Measurements from ENCODE around the gene GDI2. TPM values are rescaled to one million over a fixed set of nuclear protein-coding genes. Genes with fewer than 3 reads are reported as not detected.

The GDI2 gene
- total and polyA plus RNA-seq, 2 experiments from 2014 or later = 182 to 218 TPM

DNA sequence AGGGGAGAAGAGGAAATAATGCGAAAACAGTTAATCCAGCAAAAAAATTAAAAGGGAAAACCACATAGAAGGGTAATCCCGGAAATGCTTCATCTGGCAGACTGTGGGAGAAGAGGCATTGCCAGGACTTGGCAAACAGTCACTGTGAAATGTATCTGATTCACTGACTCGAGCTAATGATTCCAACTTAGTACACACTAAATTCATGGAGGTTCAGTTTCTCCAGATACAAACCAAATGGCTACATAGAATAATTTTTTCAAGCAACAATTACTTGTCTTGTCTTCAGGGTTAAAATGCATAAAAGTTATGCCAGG, 36.4 kb downstream of the GDI2 start:
- Histone ChIP-seq H3K27me3 (no peaks in the 10 kb centered on the region), H3K4me1 (ENCODE audit: low read depth) (peaks cover 20% of the 10 kb centered on the region), H3K9me3 (ENCODE audit: low read depth) (no peaks in the 10 kb centered on the region), H3K27ac (peak overlapping the region; percentile 93), H3K36me3 (peaks cover 4% of the 10 kb centered on the region), H3K4me3 (no peak overlapping the region)
- DNase-seq (ENCODE audit: low read depth in 1 of 2, low spot score in 1 of 2) = peak in 1 of 2 donors; percentile 73
- TF ChIP-seq, protein P1, sequence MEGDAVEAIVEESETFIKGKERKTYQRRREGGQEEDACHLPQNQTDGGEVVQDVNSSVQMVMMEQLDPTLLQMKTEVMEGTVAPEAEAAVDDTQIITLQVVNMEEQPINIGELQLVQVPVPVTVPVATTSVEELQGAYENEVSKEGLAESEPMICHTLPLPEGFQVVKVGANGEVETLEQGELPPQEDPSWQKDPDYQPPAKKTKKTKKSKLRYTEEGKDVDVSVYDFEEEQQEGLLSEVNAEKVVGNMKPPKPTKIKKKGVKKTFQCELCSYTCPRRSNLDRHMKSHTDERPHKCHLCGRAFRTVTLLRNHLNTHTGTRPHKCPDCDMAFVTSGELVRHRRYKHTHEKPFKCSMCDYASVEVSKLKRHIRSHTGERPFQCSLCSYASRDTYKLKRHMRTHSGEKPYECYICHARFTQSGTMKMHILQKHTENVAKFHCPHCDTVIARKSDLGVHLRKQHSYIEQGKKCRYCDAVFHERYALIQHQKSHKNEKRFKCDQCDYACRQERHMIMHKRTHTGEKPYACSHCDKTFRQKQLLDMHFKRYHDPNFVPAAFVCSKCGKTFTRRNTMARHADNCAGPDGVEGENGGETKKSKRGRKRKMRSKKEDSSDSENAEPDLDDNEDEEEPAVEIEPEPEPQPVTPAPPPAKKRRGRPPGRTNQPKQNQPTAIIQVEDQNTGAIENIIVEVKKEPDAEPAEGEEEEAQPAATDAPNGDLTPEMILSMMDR (IDR thresholded peaks at IDR 0.05; ENCODE audit: low read depth, low read length) = no peak

DNA sequence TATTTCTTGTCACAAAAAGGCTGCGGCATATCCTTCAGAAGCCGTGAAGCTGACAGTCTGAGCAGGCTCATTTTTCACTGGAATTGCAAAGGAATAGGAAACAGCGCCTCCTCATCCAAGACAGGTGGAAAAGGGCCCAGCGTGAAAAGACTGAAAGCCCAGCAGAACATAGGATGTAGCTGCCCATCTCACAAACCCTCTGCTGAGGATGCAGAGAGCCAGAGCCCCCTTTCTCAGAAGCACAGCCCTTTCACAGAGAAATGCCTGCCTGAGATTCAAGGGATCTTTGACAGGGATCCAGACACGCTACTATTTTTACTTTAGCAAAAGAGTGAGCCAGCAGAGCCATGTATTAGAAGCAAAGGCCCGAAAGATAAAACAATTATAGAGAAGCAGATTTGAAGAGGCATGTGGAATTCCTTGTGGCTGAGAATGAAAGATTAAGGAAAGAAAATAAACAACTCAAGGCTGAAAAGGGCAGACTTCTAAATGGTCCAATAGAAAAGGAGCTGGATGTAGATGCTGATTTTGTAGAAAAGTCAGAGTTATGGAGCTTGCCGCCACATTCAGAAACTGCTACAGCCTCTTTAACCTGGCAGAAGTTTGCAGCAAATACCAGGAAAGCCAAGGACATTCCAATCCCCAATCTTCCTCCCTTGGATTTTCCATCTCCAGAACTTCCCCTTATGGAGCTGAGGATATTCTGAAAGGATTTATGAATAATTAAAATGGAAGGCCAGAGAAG, 36.9 kb downstream of the GDI2 start:
- H3K4me3 ChIP-seq = no peak overlapping the region
- no peaks in the 10 kb centered on the region for H3K27me3 ChIP-seq
- H3K9me3 ChIP-seq (ENCODE audit: low read depth) = no peaks in the 10 kb centered on the region
- H3K27ac ChIP-seq = peak overlapping the region; percentile 93
- TF ChIP-seq, protein P1 (IDR thresholded peaks at IDR 0.05; ENCODE audit: low read depth, low read length) = peak; percentile 11
- peak; percentile 30 to 62 for DNase-seq (ENCODE audit: low read depth in 1 of 2, low spot score in 1 of 2)
- peaks cover 5% of the 10 kb centered on the region for H3K36me3 ChIP-seq
- H3K4me1 ChIP-seq (ENCODE audit: low read depth) = peaks cover 20% of the 10 kb centered on the region

DNA sequence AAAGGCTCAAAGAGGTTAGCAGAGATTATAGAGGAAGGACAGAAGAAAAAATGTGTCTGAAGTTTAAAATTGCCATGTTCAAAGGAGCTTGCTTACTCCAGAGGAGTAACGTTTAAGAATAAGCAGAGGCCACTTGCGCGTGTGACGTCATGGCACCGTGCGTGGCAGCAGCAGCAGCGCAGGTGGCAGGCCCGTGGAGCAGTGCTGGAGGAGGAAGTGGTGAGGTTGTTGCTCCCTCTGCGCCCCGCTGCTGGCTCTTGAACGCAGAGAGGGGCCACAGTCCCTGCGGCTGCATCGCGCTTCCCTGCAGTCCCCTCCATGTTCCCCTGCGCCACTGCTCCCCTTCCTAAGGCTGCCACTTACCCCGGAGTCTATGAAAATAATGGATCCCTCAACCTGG, 37.5 kb downstream of the GDI2 start:
- Histone ChIP-seq H3K27ac (peak overlapping the region; percentile 93), H3K36me3 (peaks cover 8% of the 10 kb centered on the region), H3K27me3 (no peaks in the 10 kb centered on the region), H3K9me3 (ENCODE audit: low read depth) (no peaks in the 10 kb centered on the region), H3K4me1 (ENCODE audit: low read depth) (peaks cover 20% of the 10 kb centered on the region), H3K4me3 (no peak overlapping the region)
- TF ChIP-seq, protein P1 (IDR thresholded peaks at IDR 0.05; ENCODE audit: low read depth, low read length) = no peak
- DNase-seq (ENCODE audit: low read depth in 1 of 2, low spot score in 1 of 2) = no peak

DNA sequence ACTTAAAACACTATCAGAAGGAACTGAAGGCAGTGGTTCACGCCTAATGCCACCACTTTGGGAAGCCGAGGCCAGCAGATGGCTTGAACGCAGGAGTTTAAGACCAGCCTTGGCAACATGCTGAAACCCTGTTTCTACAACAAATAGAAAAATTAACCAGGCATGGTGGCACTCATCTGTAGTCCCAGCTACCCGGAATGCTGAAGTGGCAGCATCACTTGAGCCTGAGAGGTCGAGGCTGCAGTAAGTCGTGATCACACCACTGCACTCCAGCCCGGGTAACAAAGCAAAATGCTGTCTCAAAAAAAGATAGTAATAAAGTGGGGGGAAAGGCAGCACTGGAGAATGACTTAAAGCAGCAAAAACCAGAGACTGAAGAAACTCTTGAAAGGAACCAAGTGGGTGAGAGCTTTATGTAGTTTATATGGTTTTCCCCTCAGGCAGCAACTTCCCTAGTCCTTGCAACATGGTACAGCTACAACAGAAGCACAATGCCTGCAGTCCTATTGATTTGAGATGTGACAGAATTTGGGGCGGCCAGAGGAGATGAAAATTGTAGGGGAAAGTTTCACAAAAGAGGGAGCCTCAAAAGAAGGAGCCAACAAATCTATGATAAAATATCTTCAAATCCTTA, 38.1 kb downstream of the GDI2 start:
- TF ChIP-seq, protein P1 (IDR thresholded peaks at IDR 0.05; ENCODE audit: low read depth, low read length) = no peak
- Histone ChIP-seq H3K27ac (peak overlapping the region; percentile 93), H3K4me1 (ENCODE audit: low read depth) (peaks cover 20% of the 10 kb centered on the region), H3K27me3 (no peaks in the 10 kb centered on the region), H3K9me3 (ENCODE audit: low read depth) (no peaks in the 10 kb centered on the region), H3K36me3 (peaks cover 9% of the 10 kb centered on the region), H3K4me3 (no peak overlapping the region)
- DNase-seq (ENCODE audit: low read depth in 1 of 2, low spot score in 1 of 2) = no peak

DNA sequence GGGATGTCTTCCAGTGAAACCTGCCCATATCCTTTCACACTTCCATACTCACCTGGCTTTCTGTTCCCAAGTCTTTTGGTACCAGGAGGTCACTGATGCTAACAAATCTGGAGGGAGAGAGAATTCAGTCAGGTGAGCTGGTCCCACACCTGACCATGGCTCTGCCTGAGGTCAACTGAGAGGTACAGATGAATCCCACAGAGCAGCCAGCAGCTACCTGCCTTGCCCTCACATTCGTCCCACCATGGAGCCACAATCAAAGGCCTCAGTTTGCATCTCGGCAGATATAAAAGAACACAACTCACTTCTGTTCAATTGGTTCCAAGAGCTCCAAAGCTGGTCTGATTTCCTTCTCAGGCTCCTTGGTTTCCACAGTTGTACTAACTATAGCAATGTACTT, 47.0 kb downstream of the GDI2 start:
- TF ChIP-seq, protein P1 (IDR thresholded peaks at IDR 0.05; ENCODE audit: low read depth, low read length) = no peak
- Histone ChIP-seq H3K36me3 (peaks cover 66% of the 10 kb centered on the region), H3K27ac (peak overlapping the region; percentile 41), H3K27me3 (no peaks in the 10 kb centered on the region), H3K4me3 (no peak overlapping the region), H3K4me1 (ENCODE audit: low read depth) (no peaks in the 10 kb centered on the region), H3K9me3 (ENCODE audit: low read depth) (no peaks in the 10 kb centered on the region)
- DNase-seq (ENCODE audit: low read depth in 1 of 2, low spot score in 1 of 2) = no peak

All from cardiac muscle cell (in vitro differentiated cells and primary cell).